IMR-90 (cell line): Measurements from ENCODE around the gene TMEM131L. TPM values are rescaled to one million over a fixed set of nuclear protein-coding genes. Genes with fewer than 3 reads are reported as not detected.

Source experiments
- ATAC-seq: fragments of 200-7000 bp; cut with Tn5 transposase; 2 replicates; pipeline ENCODE4 v1.9.1; 2020; ENCODE audit warnings: low read depth, mild to moderate bottlenecking, moderate library complexity
- BruUV-seq: library from RNA; stranded (reverse); fragments of 400-500 nt; replicated peaks from 2 replicates; lab custom pipeline; 2021; lab: Mats Ljungman, UMichigan
- CTCF ChIA-PET: fragments of 300-600 bp; formaldehyde crosslinking; extraction: SDS; loops from one replicate; lab custom pipeline; 2021; ENCODE audit warnings: antibody characterized with exemption; lab: Yijun Ruan, JAX
- POLR2A ChIA-PET: fragments of 300-600 bp; sonication (Branson Sonifier 250); formaldehyde crosslinking; loops from one replicate; lab custom pipeline; 2022; ENCODE audit warnings: antibody characterized with exemption; ENCODE audit not compliant: unreplicated experiment; lab: Charles Lee
- DNase-seq: peaks from one replicate; pipeline ENCODE4 v3.0.0; 2013
- H2AFZ ChIP-seq: replicated peaks from 2 replicates; pipeline ENCODE3; 2013; ENCODE audit warnings: low read length, mild to moderate bottlenecking; ENCODE audit not compliant: poor library complexity
- H2AK5ac ChIP-seq: 2 replicates; pipeline ENCODE4 v1.6.1; 2013; ENCODE audit warnings: low read depth, low read length, inconsistent platforms
- H2AK9ac ChIP-seq: replicated peaks from 2 replicates; pipeline ENCODE3; 2013; ENCODE audit warnings: mild to moderate bottlenecking, low read depth, low read length, moderate library complexity; ENCODE audit not compliant: poor library complexity
- H2BK120ac ChIP-seq: 2 replicates; pipeline ENCODE4 v1.6.1; 2013; ENCODE audit warnings: low read depth, low read length, inconsistent platforms
- H2BK15ac ChIP-seq: 3 replicates; pipeline ENCODE4 v1.6.1; 2013; ENCODE audit warnings: low read depth, low read length, inconsistent platforms
- H2BK20ac ChIP-seq: 2 replicates; pipeline ENCODE4 v1.6.1; 2013; ENCODE audit warnings: low read depth, mild to moderate bottlenecking, inconsistent platforms, low read length, moderate library complexity
- H2BK5ac ChIP-seq: 2 replicates; pipeline ENCODE4 v1.6.1; 2013; ENCODE audit warnings: mild to moderate bottlenecking, low read depth, low read length, inconsistent platforms; ENCODE audit not compliant: poor library complexity, severe bottlenecking
- H3K14ac ChIP-seq: replicated peaks from 2 replicates; pipeline ENCODE4 v1.6.1; 2013; ENCODE audit warnings: low read depth, low read length, inconsistent platforms
- H3K18ac ChIP-seq: 2 replicates; pipeline ENCODE4 v1.6.1; 2013; ENCODE audit warnings: low read depth, low read length, control low read depth
- H3K23ac ChIP-seq: 2 replicates; pipeline ENCODE4 v1.6.1; 2013; ENCODE audit warnings: low read depth, low read length, inconsistent platforms
- H3K27ac ChIP-seq: 2 replicates; pipeline ENCODE4 v1.5.1; 2013; ENCODE audit warnings: mild to moderate bottlenecking, control low read depth, low read length; ENCODE audit not compliant: insufficient read depth
- H3K27me3 ChIP-seq: 2 replicates; pipeline ENCODE4 v1.6.1; 2013; ENCODE audit warnings: low read length; ENCODE audit not compliant: control insufficient read depth, insufficient read depth
- H3K36me3 ChIP-seq: 2 replicates; pipeline ENCODE4 v1.6.1; 2013; ENCODE audit warnings: low read length, mixed read lengths; ENCODE audit not compliant: control insufficient read depth, insufficient read depth
- H3K4ac ChIP-seq: 2 replicates; pipeline ENCODE4 v1.6.1; 2013; ENCODE audit warnings: low read depth, low read length, inconsistent platforms
- H3K4me1 ChIP-seq: 2 replicates; pipeline ENCODE4 v1.6.1; 2013; ENCODE audit warnings: low read length, mixed read lengths; ENCODE audit not compliant: control insufficient read depth, insufficient read depth
- H3K4me2 ChIP-seq: 2 replicates; pipeline ENCODE4 v1.6.1; 2013; ENCODE audit warnings: low read depth, mild to moderate bottlenecking, control low read depth, low read length, moderate library complexity
- H3K4me3 ChIP-seq: 2 replicates; pipeline ENCODE4 v1.5.1; 2013; ENCODE audit warnings: low read depth, mild to moderate bottlenecking, control low read depth, low read length, moderate library complexity; ENCODE audit not compliant: insufficient read depth
- H3K56ac ChIP-seq: 2 replicates; pipeline ENCODE4 v1.6.1; 2013; ENCODE audit warnings: low read length, inconsistent platforms; ENCODE audit not compliant: insufficient read depth; ENCODE audit errors: extremely low read depth
- H3K79me1 ChIP-seq, 2 experiments: 2 replicates each; pipeline ENCODE4 v1.6.1; 2013; ENCODE audit warnings: low read length in 2 of 2, inconsistent platforms in 1 of 2, low read depth in 1 of 2
- H3K9ac ChIP-seq: 2 replicates; pipeline ENCODE4 v1.6.1; 2013; ENCODE audit warnings: low read depth, low read length, control low read depth
- H3K9me1 ChIP-seq: 2 replicates; pipeline ENCODE4 v1.6.1; 2013; ENCODE audit warnings: low read length, inconsistent platforms; ENCODE audit not compliant: insufficient read depth
- H3K9me3 ChIP-seq: 2 replicates; pipeline ENCODE4 v1.6.1; 2013; ENCODE audit warnings: low read length; ENCODE audit not compliant: control insufficient read depth, insufficient read depth
- H4K20me1 ChIP-seq: 2 replicates; pipeline ENCODE4 v1.6.1; 2013; ENCODE audit warnings: low read length, inconsistent platforms; ENCODE audit not compliant: insufficient read depth
- H4K5ac ChIP-seq: 2 replicates; pipeline ENCODE4 v1.6.1; 2013; ENCODE audit warnings: mild to moderate bottlenecking, low read depth, low read length, control low read depth
- H4K8ac ChIP-seq, 2 experiments: 2 replicates each; pipeline ENCODE4 v1.6.1; 2013; ENCODE audit warnings: low read depth in 2 of 2, low read length in 2 of 2, control low read depth in 1 of 2, inconsistent platforms in 1 of 2
- H4K91ac ChIP-seq: 2 replicates; pipeline ENCODE4 v1.6.1; 2013; ENCODE audit warnings: low read depth, low read length, inconsistent platforms; ENCODE audit not compliant: insufficient read depth
- CHD1 ChIP-seq: IDR thresholded peaks from 2 replicates; pipeline ENCODE4 v1.6.1; 2012; ENCODE audit warnings: low read depth, low read length, improper control_type of control experiment
- NFE2L2 ChIP-seq: fragments of 150-350 bp; IDR thresholded peaks from 2 replicates; pipeline ENCODE4 v1.6.1; 2016; ENCODE audit warnings: low read depth, mild to moderate bottlenecking, low read length
- SMC3 ChIP-seq: fragments of 150-350 bp; IDR thresholded peaks from 2 replicates; pipeline ENCODE4 v1.6.1; 2016; ENCODE audit warnings: low read depth, mild to moderate bottlenecking, antibody characterized with exemption, low read length, moderate library complexity
- WGBS, 2 experiments: methylation state at CpG; one replicate each; pipeline versions ENCODE4 v1.1.5 to v1.1.7; 2013; ENCODE audit warnings: missing lambda C conversion rate in 2 of 2; ENCODE audit not compliant: insufficient read length in 1 of 2; ENCODE audit errors: extremely low coverage in 2 of 2; 5-methylcytosine and 5-hydroxymethylcytosine counted together
- dilution Hi-C: fragments of 300-500 bp; cut with HindIII; formaldehyde crosslinking; loops from one replicate; pipeline ENCODE4 v1.14.3; 2018; ENCODE audit warnings: low sequenced_read_pairs; ENCODE audit not compliant: unreplicated experiment
- in situ Hi-C: fragments of 300-500 bp; cut with MboI; formaldehyde crosslinking; loops from 3 replicates; pipeline ENCODE4 v1.14.3; 2019; ENCODE audit warnings: low sequenced_read_pairs, inconsistent platforms, mixed read lengths
- intact Hi-C: fragments of 100-400 bp; cut with micrococcal nuclease; formaldehyde crosslinking; loops from 2 replicates; pipeline ENCODE4 v1.10.0; 2022
- polyA plus RNA-seq, 3 experiments: library from polyadenylated mRNA; depleted of rRNA; stranded (reverse); fragments of >200 nt; gene quantifications; 2 replicates each; pipeline ENCODE4 v1.2.3, GENCODE V29; 2012; ENCODE audit warnings: low replicate concordance in 1 of 3
- total RNA-seq: library from RNA; depleted of rRNA; stranded (reverse); fragments of >200 nt; gene quantifications from 2 replicates; pipeline ENCODE4 v1.2.3, GENCODE V29; 2012
- TF ChIP-seq, protein P1 (sequence below): conservative IDR thresholded peaks from 2 replicates; pipeline ENCODE4 v1.5.1; 2012; ENCODE audit warnings: mild to moderate bottlenecking, low read depth, low read length, improper control_type of control experiment

Gene TMEM131L
- total and polyA plus RNA-seq, 2 of the 4 experiments (the other 2 are of a cell fraction): 8.4 to 23.8 TPM

DNA sequence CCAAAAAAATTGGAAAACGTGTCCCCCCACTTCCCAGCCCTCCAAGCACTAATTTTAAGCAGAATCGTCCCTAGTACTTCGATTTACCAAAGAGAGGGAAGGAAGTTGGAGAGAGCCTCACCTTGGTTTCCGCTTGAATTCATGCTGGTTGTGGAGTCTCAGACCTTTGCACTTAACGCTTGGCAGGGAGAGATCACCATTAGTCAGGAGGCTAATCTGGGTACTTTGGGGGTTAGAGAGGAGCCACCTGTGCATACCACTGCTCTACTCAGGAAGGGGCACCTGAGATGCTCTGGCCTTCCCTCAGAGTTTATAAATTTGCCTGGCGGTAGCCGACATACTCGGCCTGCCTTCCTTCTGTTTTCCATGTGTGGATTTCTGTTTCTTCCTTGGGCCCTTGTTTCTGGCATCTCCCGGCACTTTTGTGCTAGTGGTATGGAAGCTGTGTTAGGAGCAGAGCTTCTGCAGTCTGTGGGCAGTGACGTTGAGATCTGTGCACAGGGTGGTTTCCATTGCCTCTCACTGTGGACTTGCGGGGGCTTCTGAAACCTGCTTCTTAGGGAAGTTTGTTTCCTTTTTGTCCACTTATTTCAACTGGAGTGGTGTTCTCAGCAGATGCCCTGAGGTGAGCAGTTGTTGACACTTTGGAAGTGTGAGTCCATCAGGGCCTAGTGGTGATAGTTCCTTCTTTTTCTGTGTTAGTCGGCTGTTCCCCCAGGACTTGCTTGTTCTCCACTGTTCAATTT, 104.2 kb downstream of the TMEM131L start (continued):
- TF ChIP-seq, protein P1, sequence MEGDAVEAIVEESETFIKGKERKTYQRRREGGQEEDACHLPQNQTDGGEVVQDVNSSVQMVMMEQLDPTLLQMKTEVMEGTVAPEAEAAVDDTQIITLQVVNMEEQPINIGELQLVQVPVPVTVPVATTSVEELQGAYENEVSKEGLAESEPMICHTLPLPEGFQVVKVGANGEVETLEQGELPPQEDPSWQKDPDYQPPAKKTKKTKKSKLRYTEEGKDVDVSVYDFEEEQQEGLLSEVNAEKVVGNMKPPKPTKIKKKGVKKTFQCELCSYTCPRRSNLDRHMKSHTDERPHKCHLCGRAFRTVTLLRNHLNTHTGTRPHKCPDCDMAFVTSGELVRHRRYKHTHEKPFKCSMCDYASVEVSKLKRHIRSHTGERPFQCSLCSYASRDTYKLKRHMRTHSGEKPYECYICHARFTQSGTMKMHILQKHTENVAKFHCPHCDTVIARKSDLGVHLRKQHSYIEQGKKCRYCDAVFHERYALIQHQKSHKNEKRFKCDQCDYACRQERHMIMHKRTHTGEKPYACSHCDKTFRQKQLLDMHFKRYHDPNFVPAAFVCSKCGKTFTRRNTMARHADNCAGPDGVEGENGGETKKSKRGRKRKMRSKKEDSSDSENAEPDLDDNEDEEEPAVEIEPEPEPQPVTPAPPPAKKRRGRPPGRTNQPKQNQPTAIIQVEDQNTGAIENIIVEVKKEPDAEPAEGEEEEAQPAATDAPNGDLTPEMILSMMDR: no peak

DNA sequence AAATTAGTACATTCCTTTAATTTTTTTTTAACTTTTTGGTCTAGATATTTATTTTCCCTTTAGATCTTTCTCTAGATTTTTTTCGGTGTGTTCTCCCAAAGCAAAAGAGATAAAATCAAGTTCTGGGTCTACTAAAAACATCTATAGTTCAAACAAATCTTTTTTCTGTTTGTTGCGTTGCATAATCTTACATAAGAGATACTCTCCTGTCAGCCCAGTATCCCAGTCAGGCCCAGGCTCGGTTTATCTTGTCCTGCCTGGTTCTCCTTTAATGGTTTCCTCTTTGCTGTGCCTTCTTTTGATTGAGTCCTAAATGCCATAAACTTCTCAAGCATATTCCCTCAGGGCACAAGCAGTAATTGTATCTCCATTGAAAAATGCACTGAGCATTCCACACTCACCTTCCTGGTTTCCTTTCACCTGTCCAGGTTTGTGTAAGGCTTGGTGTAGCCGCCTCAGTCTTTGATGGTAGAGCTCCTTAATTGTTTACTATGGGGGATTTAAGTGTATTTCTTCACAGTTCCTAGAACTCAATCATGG, 104.9 kb downstream of the TMEM131L start:
- Histone ChIP-seq H3K9me3 (no peaks in the 10 kb centered on the region), H3K4me2 (no peak overlapping the region), H3K79me1 (peaks cover 0 to 7% of the 10 kb centered on the region in 2 experiments; a peak in 1 of 4 replicates), H3K18ac (no peak overlapping the region), H3K14ac (no peak overlapping the region), H3K9ac (no peak overlapping the region), H4K91ac (no peak overlapping the region), H3K27ac (no peak overlapping the region), H2BK20ac (no peak overlapping the region), H3K36me3 (no peaks in the 10 kb centered on the region), H2BK15ac (no peak overlapping the region), H3K9me1 (peaks cover 2% of the 10 kb centered on the region; the same call in 1 of the 2 replicates), H2BK5ac (no peak overlapping the region), H3K56ac (no peak overlapping the region), H2AK5ac (no peak overlapping the region), H2AFZ (no peak overlapping the region), H2AK9ac (no peak overlapping the region), H3K23ac (no peak overlapping the region), H4K8ac (no peak overlapping the region), H4K5ac (no peak overlapping the region), H4K20me1 (no peaks in the 10 kb centered on the region), H3K27me3 (no peaks in the 10 kb centered on the region), H3K4me3 (no peak overlapping the region), H3K4me1 (no peaks in the 10 kb centered on the region), H3K4ac (no peak overlapping the region), H2BK120ac (no peak overlapping the region)
- ATAC-seq (no peak), DNase-seq (no peak)
- WGBS, 2 experiments: 94% methylated on average over 2 of the region's 4 CpGs; no CpG with 5 or more reads in 1 of the 2 experiments
- CTCF ChIA-PET: interaction anchor here (0.7 to 1.4 kb wide), 2 partner anchors 29 to 73 kb away, joined by 3 read pairs; no protein-coding TSS in a partner anchor
- BruUV-seq: no TSS peak
- POLR2A ChIA-PET: no interaction called here
- in situ Hi-C loops (loop anchor here (5.0 kb wide), 1 partner anchor 224 kb away; no protein-coding TSS in a partner anchor), intact Hi-C loops (no loop called here), dilution Hi-C loops (no loop called here)
- no peak for TF ChIP-seq CHD1
- no peak for TF ChIP-seq NFE2L2
- no peak for TF ChIP-seq SMC3
